Activated T-cell treated with anti-CD3 and anti-CD28 coated beads, Interleukin-2, amount 50 U/mL, for 1 hour (primary cell): ENCODE results near the gene LYG2.
"Not testable (repeated sequence)": the region's sequence is repeated elsewhere in the genome, so short reads cannot be mapped to it uniquely, and the experiment has no call there.

ENCODE experiments used
- DNase-seq: peaks from one replicate; pipeline ENCODE4 v3.0.0-alpha.2; 2020

Gene LYG2, protein sequence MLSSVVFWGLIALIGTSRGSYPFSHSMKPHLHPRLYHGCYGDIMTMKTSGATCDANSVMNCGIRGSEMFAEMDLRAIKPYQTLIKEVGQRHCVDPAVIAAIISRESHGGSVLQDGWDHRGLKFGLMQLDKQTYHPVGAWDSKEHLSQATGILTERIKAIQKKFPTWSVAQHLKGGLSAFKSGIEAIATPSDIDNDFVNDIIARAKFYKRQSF

GRCh38 chr2:99255491-99256318 lies at the start of gene LYG2:
Gene LYG2 (minus strand): TSS chr2:99255666. CDS start chr2:99254260, 1,406 bp downstream.
- no peak for DNase-seq

DNA sequence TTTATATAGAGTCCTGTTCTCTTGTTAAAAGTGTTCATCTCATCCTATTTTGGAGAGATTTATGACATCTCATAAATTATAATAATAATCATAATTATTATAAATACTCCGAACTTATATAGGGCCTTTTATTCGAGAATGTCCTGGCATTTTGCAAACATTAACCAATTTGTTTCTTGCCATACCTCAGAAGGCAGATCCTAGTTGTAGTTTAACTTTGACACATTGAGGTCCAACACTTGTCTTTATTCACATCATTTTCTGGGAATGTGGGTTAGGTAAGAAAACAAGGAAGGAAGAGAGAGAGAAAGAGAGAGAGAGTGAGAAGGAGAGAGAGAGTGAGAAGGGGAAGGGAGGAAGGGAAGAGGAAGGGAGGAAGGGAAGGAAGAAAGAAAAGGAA lies 45.6 kb upstream of the LYG2 start, which contains the start of gene LYG1:
Gene LYG1, minus strand, starts transcription at position 101 of the 400 bp plus-strand sequence. CDS start 5,527 bp downstream, outside the sequence.
- not testable (repeated sequence) for DNase-seq

DNA sequence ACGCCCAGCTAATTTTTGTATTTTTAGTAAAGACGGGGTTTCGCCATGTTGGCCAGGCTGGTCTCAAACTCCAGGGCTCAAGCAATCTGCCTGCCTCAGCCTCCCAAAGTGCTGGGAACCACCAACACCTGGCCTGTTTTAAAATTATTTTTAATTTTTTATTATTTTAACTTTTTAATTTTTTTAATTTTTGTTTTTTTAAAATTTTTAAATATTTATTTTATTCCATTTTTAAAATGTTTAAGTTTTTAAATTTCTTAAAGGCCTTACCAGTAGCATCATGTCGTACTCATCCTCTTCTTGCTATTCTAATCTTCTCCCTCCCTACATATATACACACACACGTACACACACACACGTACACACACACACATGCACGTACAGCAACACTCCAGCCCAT lies 44.1 kb upstream of the LYG2 start:
- no peak for DNase-seq

GRCh38 chr2:99297994-99298393 lies 42.5 kb upstream of the LYG2 start:
- DNase-seq, result no peak

- DNase-seq, result no peak
These were observed 30.1 kb upstream of the LYG2 start for GRCh38 chr2:99285526-99285925.

- no peak for DNase-seq
These were observed 24.7 kb upstream of the LYG2 start for GRCh38 chr2:99279969-99280695.

DNA sequence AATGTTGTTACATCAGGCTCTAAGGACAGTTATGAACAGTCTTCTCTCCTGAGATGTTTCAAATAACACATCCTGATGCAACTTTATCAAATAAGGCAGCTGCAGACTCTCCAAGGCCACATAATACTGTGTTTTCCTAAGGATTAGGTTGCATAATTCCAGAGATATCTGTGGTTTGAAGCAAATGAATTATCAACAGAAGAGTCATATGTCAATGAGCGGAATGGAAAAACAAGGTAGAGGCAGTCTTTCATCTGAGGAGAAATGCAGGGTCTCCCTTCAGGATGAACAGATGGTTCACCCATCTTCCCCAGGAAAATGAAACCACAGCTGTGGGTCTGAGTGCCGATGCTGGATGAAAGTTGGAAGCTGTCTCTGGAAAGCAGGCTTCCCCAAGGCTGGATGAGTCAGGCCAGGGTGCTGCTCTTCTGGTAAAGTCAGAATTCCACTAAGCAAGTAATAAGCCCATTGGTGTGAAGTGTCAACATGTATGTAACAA lies 23.4 kb upstream of the LYG2 start:
- DNase-seq, result no peak

GRCh38 chr2:99278195-99278765 lies 22.8 kb upstream of the LYG2 start:
- DNase-seq, result not testable (repeated sequence)

DNA sequence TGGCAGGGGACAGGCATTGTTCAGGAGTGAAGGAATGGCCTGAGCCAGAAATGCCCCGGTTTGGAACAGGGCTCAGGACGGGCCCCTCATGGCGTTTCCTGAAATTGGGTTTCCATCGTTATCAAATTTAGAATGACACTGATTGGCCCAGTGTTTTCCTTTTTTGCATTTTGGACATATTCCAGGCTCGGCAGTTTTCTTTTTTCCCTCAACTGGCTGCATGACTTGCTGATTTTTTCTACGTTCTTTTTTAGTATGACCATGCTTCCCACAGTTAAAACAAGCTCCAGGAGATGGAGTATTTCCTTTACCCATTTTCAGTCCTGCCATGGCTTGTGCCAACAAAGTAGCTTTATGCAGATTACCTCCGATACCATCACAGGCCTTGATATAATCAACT lies 20.4 kb upstream of the LYG2 start:
- DNase-seq, result no peak

DNA sequence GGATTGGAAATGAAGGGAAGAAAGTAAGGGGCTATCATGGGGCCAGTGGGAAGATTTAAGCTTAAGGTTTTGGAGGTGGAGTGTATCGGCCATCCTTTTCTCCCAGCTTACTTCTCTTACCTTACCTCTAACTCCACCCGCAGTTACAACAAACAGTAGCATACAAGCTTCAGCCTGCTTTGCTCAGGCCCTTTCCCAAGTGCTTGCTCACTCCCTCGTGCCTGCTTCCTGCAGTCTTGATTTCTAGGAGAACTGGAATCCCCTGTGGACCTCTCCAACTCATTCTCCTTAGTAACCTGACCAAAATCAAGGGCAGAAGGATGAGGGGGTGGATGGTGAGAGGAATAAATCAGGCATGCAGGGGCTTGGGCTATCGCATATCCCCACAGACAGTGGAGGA lies 5.8 kb upstream of the LYG2 start:
- no peak for DNase-seq

DNA sequence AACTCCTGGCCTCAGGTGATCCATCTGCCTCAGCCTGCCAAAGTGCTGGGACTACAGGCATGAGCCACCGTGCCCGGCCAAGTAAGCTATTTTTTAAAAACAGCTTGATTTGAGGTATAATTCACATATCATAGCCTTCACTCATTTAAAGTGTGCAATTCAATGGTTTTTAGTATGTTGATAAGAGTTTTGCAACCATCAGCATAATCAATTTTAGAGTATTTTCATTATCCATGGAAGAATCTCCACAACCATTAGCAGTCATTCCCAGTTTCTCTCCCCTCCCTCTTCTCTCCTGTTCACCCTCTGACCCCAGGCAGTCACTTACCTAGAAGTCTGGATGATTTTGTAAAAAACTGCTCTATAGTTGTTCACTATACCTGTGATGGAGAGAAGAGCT lies 4.7 kb upstream of the LYG2 start:
- DNase-seq, result no peak

DNA sequence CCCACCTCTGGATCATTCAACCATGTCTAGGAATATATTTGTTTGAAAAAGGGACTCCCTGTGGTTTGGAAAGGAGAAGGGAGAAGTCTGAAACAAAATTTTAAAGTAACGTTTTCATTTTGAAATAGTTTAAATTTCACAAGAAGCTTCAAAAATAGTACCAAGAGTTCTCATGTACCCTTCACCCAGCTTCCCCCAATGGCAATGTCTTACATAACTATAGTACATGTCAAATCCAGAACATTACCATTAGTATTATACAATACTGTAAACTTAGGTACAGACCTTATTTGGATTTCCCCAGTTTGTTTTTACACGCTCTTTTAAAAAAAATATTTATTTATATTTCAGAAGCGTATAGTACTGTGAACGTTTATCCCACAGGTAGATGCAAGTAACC lies 4.0 kb upstream of the LYG2 start:
- DNase-seq, result no peak

DNA sequence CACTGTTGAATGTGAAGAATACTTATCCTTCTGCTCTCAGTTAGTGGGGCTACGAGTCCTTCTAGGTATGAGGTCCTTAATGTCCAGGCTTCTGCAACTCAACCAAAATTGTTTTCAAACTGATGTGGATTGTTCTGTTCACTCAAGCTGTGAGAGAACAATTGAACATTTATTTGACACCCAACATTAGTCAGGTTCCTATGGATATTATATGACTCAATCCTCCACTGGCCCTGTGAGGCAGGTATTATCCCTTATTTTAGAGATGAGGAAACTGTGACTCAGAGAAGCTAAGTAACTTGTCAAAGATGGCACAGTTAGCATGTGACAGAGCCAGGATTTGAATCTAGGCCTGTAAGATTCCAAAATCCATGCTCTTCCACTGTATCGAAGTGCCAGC lies 1.2 kb upstream of the LYG2 start:
- DNase-seq, result no peak

DNA sequence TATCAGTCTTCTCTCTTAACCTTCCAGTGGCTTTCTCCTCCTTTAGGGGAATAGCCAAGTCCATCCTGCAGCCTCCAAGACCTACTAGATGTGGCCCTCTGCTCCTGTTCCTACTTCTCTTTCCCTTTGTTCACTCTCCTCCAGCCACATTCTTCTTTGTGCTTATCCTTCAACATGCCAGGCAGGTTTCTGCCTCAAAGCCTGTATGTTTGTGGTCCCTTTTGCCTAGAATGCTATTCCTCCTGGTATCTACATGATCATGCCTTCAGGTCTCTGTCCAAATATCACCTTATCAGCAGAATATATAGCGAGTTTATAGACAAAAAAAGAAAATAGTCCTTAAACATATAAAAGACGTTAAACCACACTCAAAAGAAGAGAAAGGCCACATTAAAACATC lies 5.5 kb downstream of the LYG2 start:
- DNase-seq, result no peak

DNA sequence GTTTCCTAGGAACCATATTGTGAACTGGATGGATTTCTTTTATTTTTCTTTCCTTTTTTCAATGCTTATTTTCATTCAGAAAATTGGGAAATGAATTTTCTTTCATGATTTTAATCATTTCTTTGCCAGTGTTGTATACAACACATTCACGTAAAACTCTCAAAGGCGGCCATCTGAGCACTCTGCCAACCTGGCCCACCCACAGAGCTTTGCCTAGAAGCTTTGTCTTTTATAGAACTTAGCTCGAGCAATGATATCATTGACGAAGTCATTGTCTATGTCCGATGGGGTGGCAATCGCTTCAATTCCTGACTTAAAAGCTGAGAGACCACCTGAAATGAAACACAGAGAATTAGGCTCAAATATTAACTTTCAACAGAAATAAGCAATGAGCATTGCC lies 13.3 kb downstream of the LYG2 start:
- no peak for DNase-seq

- DNase-seq, result no peak
These were observed 15.0 kb downstream of the LYG2 start for GRCh38 chr2:99240431-99240830.

- DNase-seq, result no peak
These were observed 16.9 kb downstream of the LYG2 start for GRCh38 chr2:99238599-99238998.

GRCh38 chr2:99233177-99233576 lies 22.3 kb downstream of the LYG2 start:
- DNase-seq, result not testable (repeated sequence)

DNA sequence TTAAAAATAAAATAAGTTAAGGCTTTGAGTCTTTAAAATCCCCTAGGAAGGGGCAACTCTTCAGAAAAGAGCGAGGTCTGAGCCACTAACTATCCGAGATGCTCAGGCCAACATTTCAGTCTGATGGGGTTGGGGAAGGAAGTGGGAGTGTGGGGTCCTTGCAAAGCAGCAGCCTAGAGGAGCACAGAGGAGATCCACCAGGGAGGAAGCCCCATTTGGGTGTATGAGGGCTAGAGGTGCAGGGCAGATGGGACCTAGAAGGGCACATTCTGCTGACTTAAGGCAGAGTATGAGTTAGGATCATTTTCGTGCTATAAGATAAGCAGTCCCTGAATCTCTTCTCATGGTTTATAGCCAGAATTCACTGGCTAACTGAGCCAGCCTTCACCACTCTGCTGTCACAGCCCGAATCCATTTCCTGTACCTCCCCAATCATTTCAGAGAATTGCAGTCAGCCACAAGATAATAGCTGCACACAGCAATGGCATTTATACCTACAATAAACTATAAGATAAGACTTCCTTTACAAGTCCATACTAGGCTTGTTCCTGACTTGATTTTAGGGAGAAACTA lies 37.5 kb downstream of the LYG2 start:
- no peak for DNase-seq

DNA sequence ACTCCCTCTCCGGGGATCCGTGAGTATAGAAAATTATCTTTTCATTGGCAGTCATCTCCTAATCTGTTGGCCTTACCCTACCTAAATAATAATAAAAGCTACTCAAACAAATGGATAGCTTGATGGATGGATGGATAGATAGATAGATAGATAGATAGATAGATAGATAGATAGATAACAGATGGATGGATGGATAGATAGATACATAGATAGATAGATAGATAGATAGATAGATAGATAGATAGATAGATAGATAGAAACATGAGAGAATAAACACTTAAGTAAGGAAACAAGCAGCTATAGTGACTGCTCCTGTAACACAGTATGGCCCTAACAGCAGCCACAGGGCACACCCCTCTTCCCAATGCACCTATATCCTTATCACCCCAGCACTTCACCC lies 39.4 kb downstream of the LYG2 start:
- no peak for DNase-seq

DNA sequence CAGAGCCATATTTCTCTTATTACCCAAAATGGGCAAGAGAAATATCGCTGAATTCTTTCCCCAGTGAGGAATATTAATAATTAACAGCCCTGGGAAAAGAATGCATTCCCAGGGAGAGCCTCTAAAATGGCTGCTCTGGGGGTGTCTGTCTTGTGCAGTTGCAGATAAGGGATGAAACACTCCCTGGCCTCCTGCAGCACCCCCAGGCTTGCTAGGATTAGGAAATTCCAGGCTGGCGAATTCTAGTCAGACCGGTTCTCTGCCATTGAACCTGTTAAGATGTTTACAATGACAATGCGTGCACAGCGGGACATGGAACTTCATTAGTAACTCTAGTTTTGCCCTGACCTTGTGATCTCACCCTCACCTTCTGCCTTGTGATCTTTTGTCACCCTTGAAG lies 50.0 kb downstream of the LYG2 start:
- no peak for DNase-seq

GRCh38 chr2:99201959-99202678 lies 53.3 kb downstream of the LYG2 start:
- DNase-seq, result no peak
